Keratinocyte (primary cell): ENCODE results near the gene HHIPL1. TPM values are rescaled to one million over a fixed set of nuclear protein-coding genes. Genes with fewer than 3 reads are reported as not detected.

ENCODE experiments used
- DNase-seq: peaks from one replicate; pipeline ENCODE4 v3.0.0-alpha.2; 2011; ENCODE audit warnings: low read depth, missing footprints, low spot score
- FAIRE-seq: peaks from 2 replicates; lab custom pipeline; 2011; peaks lifted over from hg19 to GRCh38; lab: Jason Lieb, UNC
- H2AFZ ChIP-seq: 2 replicates; pipeline ENCODE4 v1.6.0; 2012; ENCODE audit warnings: low read length, control low read depth, inconsistent platforms; ENCODE audit not compliant: control insufficient read depth
- H3K27ac ChIP-seq: 2 replicates; pipeline ENCODE4 v1.5.1; 2011; ENCODE audit warnings: low read length; ENCODE audit not compliant: control insufficient read depth, insufficient read depth
- H3K27me3 ChIP-seq: 3 replicates; pipeline ENCODE4 v1.6.0; 2011; ENCODE audit warnings: low read length; ENCODE audit not compliant: control insufficient read depth, insufficient read depth; ENCODE audit errors: extremely low read depth
- H3K36me3 ChIP-seq, 2 experiments: 2 replicates in 1 of 2; 3 replicates in 1 of 2; pipeline ENCODE4 v1.5.1; 2011; ENCODE audit warnings: low read length in 2 of 2, mild to moderate bottlenecking in 1 of 2; ENCODE audit not compliant: control insufficient read depth in 2 of 2, insufficient read depth in 2 of 2; ENCODE audit errors: extremely low read depth in 1 of 2
- H3K4me1 ChIP-seq: 3 replicates; pipeline ENCODE4 v1.5.1; 2011; ENCODE audit warnings: low read length; ENCODE audit not compliant: control insufficient read depth, insufficient read depth; ENCODE audit errors: extremely low read depth
- H3K4me2 ChIP-seq: 3 replicates; pipeline ENCODE4 v1.6.0; 2011; ENCODE audit warnings: low read depth, low read length; ENCODE audit not compliant: control insufficient read depth, insufficient read depth; ENCODE audit errors: extremely low read depth
- H3K4me3 ChIP-seq, 3 experiments: fragments of 200-600 bp in 1 of 3; sonication (generic) in 1 of 3; 2 replicates in 2 of 3; 3 replicates in 1 of 3; pipeline ENCODE4 v1.5.1; 2011 to 2016; ENCODE audit warnings: low read length in 3 of 3, mild to moderate bottlenecking in 3 of 3, control low read depth in 2 of 3, inconsistent platforms in 1 of 3, low read depth in 1 of 3, mixed read lengths in 1 of 3, mixed run types in 1 of 3, moderate library complexity in 1 of 3; ENCODE audit not compliant: control insufficient read depth in 2 of 3, insufficient read depth in 2 of 3; ENCODE audit errors: extremely low read depth in 1 of 3
- H3K79me2 ChIP-seq: 2 replicates; pipeline ENCODE4 v1.6.0; 2012; ENCODE audit warnings: low read length; ENCODE audit not compliant: control insufficient read depth, insufficient read depth
- H3K9ac ChIP-seq: 3 replicates; pipeline ENCODE4 v1.6.0; 2011; ENCODE audit warnings: low read length; ENCODE audit not compliant: control insufficient read depth, insufficient read depth; ENCODE audit errors: extremely low read depth
- H3K9me1 ChIP-seq: 3 replicates; pipeline ENCODE4 v1.6.0; 2011; ENCODE audit warnings: low read length; ENCODE audit not compliant: control insufficient read depth, insufficient read depth; ENCODE audit errors: extremely low read depth
- H3K9me3 ChIP-seq: 2 replicates; pipeline ENCODE4 v1.5.1; 2012; ENCODE audit warnings: low read depth, low read length; ENCODE audit not compliant: control insufficient read depth
- H4K20me1 ChIP-seq: 3 replicates; pipeline ENCODE4 v1.6.0; 2011; ENCODE audit warnings: low read length; ENCODE audit not compliant: control insufficient read depth, insufficient read depth; ENCODE audit errors: extremely low read depth
- CTCF ChIP-seq, 3 experiments: IDR thresholded peaks in 1 of 3; conservative IDR thresholded peaks in 1 of 3; optimal IDR thresholded peaks in 1 of 3; 2 replicates in 2 of 3; 3 replicates in 1 of 3; pipeline versions ENCODE3 to v1.5.1; 2011; ENCODE audit warnings: low read length in 3 of 3, mild to moderate bottlenecking in 3 of 3, moderate library complexity in 2 of 3, control low read depth in 1 of 3, inconsistent platforms in 1 of 3; ENCODE audit not compliant: insufficient read depth in 2 of 3; ENCODE audit errors: extremely low read depth in 1 of 3
- EZH2 ChIP-seq: IDR thresholded peaks from one replicate; pipeline ENCODE4 v1.6.1; 2012; ENCODE audit warnings: inconsistent platforms, mild to moderate bottlenecking, low read length, moderate library complexity
- dilution Hi-C: fragments of 300-500 bp; cut with MboI; formaldehyde crosslinking; loops from one replicate; pipeline ENCODE4 v1.7.0; 2020; ENCODE audit warnings: low sequenced_read_pairs; ENCODE audit not compliant: extremely low pct_ligation_motif_present
- polyA plus RNA-seq, 5 experiments: library from polyadenylated mRNA; depleted of rRNA in 3 of 5; stranded (reverse) in 3 of 5; stranded (forward) in 1 of 5; unstranded in 1 of 5; fragments of >200 nt; gene quantifications; 1 replicate in 1 of 5; 2 replicates in 3 of 5; 3 replicates in 1 of 5; pipeline versions ENCODE4 v1.2.1 to v1.2.3, GENCODE V29; 2011 to 2012; ENCODE audit warnings: missing spikeins in 2 of 5, low read depth in 1 of 5, low replicate concordance in 1 of 5

The HHIPL1 gene
- polyA plus RNA-seq, 1 donor (not counting 4 experiments of a cell fraction or from before 2014, with no cell fraction given): 0.08 TPM

GRCh38 chr14:99707420-99707819, 62.5 kb downstream of the HHIPL1 start:
- no peaks in the 10 kb centered on the region for H3K79me2 ChIP-seq
- H3K4me3 ChIP-seq: no peak overlapping the region
- no peak overlapping the region for H3K27ac ChIP-seq
- peaks cover 6% of the 10 kb centered on the region for H3K9me3 ChIP-seq
- no peak overlapping the region for H2AFZ ChIP-seq
- DNase-seq: no peak
- dilution Hi-C loops: loop anchor here (25.0 kb wide), 1 partner anchor 155 kb away; no protein-coding TSS in a partner anchor
- no peak overlapping the region for H3K9ac ChIP-seq
- no peak for FAIRE-seq
- H3K4me2 ChIP-seq: no peak overlapping the region
- H3K4me1 ChIP-seq: no peaks in the 10 kb centered on the region
- no peaks in the 10 kb centered on the region for H3K27me3 ChIP-seq
- no peaks in the 10 kb centered on the region for H4K20me1 ChIP-seq
- no peaks in the 10 kb centered on the region for H3K9me1 ChIP-seq
- TF ChIP-seq CTCF (optimal IDR thresholded peaks at IDR 0.05 in 1 of 3, IDR thresholded peaks at IDR 0.05 in 1 of 3, conservative IDR thresholded peaks at IDR 0.05 in 1 of 3; ENCODE audit: extremely low read depth in 1 of 3, insufficient read depth in 2 of 3, low read length in 3 of 3): no peak
- H3K36me3 ChIP-seq: no peaks in the 10 kb centered on the region

- Histone ChIP-seq H3K9me1 (no peaks in the 10 kb centered on the region), H3K4me2 (no peak overlapping the region), H3K36me3 (no peaks in the 10 kb centered on the region), H3K27me3 (no peaks in the 10 kb centered on the region), H4K20me1 (no peaks in the 10 kb centered on the region), H3K27ac (no peak overlapping the region), H3K4me1 (no peaks in the 10 kb centered on the region), H3K4me3 (no peak overlapping the region), H3K79me2 (no peaks in the 10 kb centered on the region), H3K9me3 (peaks cover 6% of the 10 kb centered on the region), H3K9ac (no peak overlapping the region), H2AFZ (no peak overlapping the region)
- no peak for DNase-seq
- no peak for TF ChIP-seq CTCF (optimal IDR thresholded peaks at IDR 0.05 in 1 of 3, IDR thresholded peaks at IDR 0.05 in 1 of 3, conservative IDR thresholded peaks at IDR 0.05 in 1 of 3; ENCODE audit: extremely low read depth in 1 of 3, insufficient read depth in 2 of 3, low read length in 3 of 3)
- TF ChIP-seq EZH2: no peak
- FAIRE-seq: no peak
- dilution Hi-C loops: loop anchor here (25.0 kb wide), 1 partner anchor 154 kb away; no protein-coding TSS in a partner anchor
Measured at GRCh38 chr14:99707921-99708320, 63.0 kb downstream of the HHIPL1 start.
